Measurements from ENCODE around the gene RANGAP1.
"Not testable (repeated sequence)": the region's sequence is repeated elsewhere in the genome, so short reads cannot be mapped to it uniquely, and the experiment has no call there.

Gene RANGAP1

DNA sequence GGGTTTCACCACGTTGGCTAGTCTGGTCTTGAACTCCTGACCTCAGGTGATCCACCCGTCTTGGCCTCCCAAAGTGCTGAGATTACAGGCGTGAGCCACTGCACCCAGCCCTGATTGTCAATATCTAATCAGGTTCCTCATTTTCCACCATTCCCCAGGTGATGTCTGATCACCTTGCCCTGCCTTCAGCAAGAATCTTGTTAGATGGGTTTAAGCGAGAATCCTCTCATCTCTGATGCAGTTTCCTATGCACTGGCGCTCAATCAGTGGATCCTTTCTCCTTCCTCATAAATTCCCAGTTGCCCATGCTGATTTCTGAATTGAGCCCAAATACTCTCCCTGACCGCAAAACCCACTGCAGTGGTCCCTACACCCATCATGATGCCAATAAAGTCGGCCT, 14.7 kb upstream of the RANGAP1 start:
- Histone ChIP-seq H2AFZ (ENCODE audit: low read length, unreplicated experiment) (peak overlapping the region; percentile 33), H3K4me3 (ENCODE audit: low read depth, low read length) (peak overlapping the region; percentile 88), H3K36me3 (ENCODE audit: insufficient read depth, low read length) (no peaks in the 10 kb centered on the region), H3K79me2 (ENCODE audit: control insufficient read depth, insufficient read depth, low read length, unreplicated experiment) (peaks cover 46% of the 10 kb centered on the region), H3K27me3 (ENCODE audit: insufficient read depth, low read length) (no peaks in the 10 kb centered on the region), H3K27ac (ENCODE audit: low read depth, low read length) (no peak overlapping the region), H3K4me1 (ENCODE audit: control insufficient read depth, insufficient read depth, low read length, unreplicated experiment) (peaks cover 16% of the 10 kb centered on the region)

DNA sequence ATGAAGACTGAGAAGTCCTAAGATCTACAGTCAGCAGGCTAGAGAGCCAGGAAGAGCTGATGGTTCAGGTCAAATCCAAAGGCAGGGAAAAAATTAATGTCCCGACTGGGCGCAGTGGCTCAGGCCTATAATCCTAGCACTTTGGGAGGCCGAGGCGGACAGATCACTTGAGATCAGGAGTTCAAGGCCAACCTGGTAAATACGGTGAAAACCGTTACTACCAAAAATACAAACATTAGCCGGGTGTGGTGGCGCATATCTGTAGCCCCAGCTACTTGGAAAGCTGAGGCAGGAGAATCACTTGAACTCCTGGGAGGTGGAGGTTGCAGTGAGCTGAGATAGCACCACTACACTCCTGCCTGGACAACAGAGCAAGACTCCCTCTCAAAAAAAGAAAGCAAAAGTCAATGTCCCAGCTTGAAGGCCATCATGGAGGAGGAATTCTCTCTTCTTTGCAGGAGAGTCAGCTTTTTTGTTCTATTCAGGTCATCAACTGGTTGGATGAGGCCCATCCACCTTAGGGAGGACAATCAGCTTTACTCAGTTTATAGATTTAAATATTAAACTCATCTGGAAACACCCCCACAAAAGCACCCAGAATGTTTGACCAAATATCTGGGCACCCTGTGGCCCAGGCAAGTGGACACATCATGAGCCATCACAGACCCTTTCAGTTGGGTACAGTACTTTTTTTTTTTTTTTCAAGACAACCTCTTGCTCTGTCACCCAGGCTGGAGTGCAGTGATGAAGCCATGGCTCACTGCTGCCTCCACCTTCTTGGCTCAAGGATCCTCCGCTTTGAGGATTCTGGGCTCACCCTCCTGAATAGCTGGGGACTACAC, 11.1 kb upstream of the RANGAP1 start:
- H3K27ac ChIP-seq (ENCODE audit: low read depth, low read length): no peak overlapping the region
- no peak overlapping the region for H3K4me3 ChIP-seq (ENCODE audit: low read depth, low read length)
- H3K27me3 ChIP-seq (ENCODE audit: insufficient read depth, low read length): no peaks in the 10 kb centered on the region
- peaks cover 4% of the 10 kb centered on the region for H3K4me1 ChIP-seq (ENCODE audit: control insufficient read depth, insufficient read depth, low read length, unreplicated experiment)
- H2AFZ ChIP-seq (ENCODE audit: low read length, unreplicated experiment): no peak overlapping the region
- H3K36me3 ChIP-seq (ENCODE audit: insufficient read depth, low read length): no peaks in the 10 kb centered on the region
- peaks cover 14% of the 10 kb centered on the region for H3K79me2 ChIP-seq (ENCODE audit: control insufficient read depth, insufficient read depth, low read length, unreplicated experiment)

DNA sequence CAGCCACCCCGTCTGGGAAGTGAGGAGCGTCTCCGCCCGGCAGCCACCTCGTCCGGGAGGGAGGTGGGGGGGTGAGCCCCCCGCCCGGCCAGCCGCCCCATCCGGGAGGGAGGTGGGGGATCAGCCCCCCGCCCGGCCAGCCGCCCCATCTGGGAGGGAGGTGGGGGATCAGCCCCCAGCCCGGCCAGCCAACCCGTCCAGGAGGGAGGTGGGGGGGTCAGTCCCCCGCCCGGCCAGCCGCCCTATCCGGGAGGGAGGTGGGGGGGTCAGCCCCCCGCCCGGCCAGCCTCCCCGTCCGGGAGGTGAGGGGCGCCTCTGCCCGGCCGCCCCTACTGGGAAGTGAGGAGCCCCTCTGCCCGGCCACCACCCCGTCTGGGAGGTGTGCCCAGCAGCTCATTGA, 8.8 kb upstream of the RANGAP1 start:
- not testable (repeated sequence) for H2AFZ ChIP-seq (ENCODE audit: low read length, unreplicated experiment); H3K4me3 ChIP-seq (ENCODE audit: low read depth, low read length); H3K27ac ChIP-seq (ENCODE audit: low read depth, low read length); H3K79me2 ChIP-seq (ENCODE audit: control insufficient read depth, insufficient read depth, low read length, unreplicated experiment); H3K27me3 ChIP-seq (ENCODE audit: insufficient read depth, low read length); H3K36me3 ChIP-seq (ENCODE audit: insufficient read depth, low read length)
- peaks cover 10% of the 10 kb centered on the region for H3K4me1 ChIP-seq (ENCODE audit: control insufficient read depth, insufficient read depth, low read length, unreplicated experiment)

DNA sequence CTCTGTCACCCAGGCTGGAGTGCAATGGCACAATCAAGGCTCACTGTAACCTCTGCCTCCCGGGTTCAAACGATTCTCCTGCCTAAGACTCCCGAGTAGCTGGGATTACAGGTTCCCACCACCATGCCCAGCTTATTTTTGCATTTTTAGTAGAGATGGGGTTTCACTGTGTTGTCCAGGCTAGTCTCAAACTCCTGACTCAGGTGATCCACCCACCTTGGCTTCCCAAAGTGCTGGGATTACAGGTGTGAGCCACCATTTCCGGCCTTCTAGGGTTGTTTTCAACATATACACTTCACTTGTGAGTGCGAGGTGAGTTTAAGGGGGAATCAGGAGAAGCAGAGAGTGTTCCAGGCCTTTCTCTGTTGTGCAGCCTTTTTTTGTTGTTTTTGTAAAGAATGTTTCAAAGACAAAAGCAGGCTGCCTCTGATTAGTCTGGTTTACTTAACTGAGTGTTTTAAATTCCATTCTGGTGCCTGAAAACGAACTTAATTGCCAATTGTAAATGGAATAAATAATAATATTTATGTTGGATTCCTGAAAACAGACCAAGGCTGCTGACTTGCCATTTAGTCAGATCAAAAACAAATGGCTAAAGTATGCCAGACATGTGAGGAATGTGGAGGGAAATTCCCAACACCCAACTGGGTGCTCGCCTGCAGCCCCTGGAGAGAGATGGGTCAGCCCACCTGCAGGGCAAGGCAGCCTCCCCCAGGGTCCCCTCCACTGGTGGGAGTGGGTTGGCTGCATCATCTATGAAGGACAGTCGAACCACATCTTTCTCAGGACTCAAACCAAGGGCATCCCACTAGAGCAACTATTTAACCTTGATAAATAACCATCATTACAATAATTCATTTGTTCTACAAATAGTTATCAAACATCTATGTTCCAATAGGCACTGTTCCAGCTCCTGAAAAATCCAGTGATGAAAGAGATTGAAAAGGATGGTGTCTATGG, 4.6 kb upstream of the RANGAP1 start:
- H3K36me3 ChIP-seq (ENCODE audit: insufficient read depth, low read length): no peaks in the 10 kb centered on the region
- H2AFZ ChIP-seq (ENCODE audit: low read length, unreplicated experiment): no peak overlapping the region
- H3K4me1 ChIP-seq (ENCODE audit: control insufficient read depth, insufficient read depth, low read length, unreplicated experiment): peaks cover 32% of the 10 kb centered on the region
- peak overlapping the region; percentile 30; the same call in 1 of the 2 replicates for H3K4me3 ChIP-seq (ENCODE audit: low read depth, low read length)
- peak overlapping the region; percentile 81 for H3K27ac ChIP-seq (ENCODE audit: low read depth, low read length)
- no peaks in the 10 kb centered on the region for H3K79me2 ChIP-seq (ENCODE audit: control insufficient read depth, insufficient read depth, low read length, unreplicated experiment)
- no peaks in the 10 kb centered on the region for H3K27me3 ChIP-seq (ENCODE audit: insufficient read depth, low read length)

DNA sequence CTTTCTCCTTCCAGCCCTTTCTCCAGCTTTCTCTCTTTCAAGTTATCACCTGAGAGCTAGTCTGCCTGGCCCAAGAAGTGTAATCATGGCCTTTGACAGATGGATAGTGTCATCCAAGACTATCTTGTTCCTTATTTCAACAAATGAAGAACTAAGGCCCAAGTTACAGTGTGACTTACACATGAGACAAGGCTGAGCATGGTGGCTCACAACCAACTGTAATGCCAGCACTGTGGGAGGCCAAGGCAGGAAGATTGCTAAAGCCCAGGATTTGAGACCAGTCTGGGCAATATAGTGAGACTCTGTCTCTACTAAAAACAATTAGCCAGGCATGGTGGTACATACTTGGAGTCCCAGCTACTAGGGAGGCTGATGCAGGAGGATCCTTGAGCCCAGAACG, 3.7 kb upstream of the RANGAP1 start:
- no peaks in the 10 kb centered on the region for H3K36me3 ChIP-seq (ENCODE audit: insufficient read depth, low read length)
- peak overlapping the region; percentile 81 for H3K27ac ChIP-seq (ENCODE audit: low read depth, low read length)

DNA sequence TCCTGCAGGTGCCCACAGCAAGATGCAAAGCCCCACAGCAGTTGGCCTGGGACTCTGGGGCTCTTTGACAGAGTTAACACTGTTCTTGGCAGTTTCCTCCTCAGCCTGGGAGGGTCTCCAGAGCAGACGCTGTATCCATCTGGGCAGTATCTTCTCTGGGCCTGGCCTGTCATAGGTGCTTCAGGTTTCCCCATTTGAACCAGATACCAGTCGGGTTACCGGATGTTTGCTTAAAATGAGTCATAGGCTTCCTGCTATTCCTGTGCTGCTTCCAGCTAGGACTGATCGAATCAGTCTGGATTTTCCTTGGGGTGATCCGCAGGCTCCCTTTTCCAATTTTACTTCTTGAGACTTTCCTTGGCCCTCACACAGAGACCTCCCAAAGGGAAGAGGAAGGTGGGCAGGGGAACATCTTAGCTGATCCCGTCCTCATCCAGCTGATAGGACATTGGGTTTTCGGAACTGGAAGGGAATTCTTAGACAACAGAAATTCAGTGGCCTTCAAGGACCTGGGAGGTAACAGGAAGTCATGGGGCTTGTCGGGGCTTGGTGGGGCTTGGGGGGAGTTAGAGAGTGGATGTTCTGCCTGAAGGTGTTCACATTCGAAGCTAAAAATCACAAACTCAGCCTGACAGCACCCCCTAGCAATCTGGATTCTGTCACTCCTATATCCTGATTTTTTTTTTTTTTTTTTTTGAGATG, 2.4 kb upstream of the RANGAP1 start:
- H2AFZ ChIP-seq (ENCODE audit: low read length, unreplicated experiment): no peak overlapping the region
- H3K27ac ChIP-seq (ENCODE audit: low read depth, low read length): peak overlapping the region; percentile 90
- peaks cover 14% of the 10 kb centered on the region for H3K79me2 ChIP-seq (ENCODE audit: control insufficient read depth, insufficient read depth, low read length, unreplicated experiment)
- peaks cover 42% of the 10 kb centered on the region for H3K4me1 ChIP-seq (ENCODE audit: control insufficient read depth, insufficient read depth, low read length, unreplicated experiment)
- H3K4me3 ChIP-seq (ENCODE audit: low read depth, low read length): peak overlapping the region; percentile 47
- H3K36me3 ChIP-seq (ENCODE audit: insufficient read depth, low read length): no peaks in the 10 kb centered on the region
- no peaks in the 10 kb centered on the region for H3K27me3 ChIP-seq (ENCODE audit: insufficient read depth, low read length)

More for the DNA sequence above, 3.7 kb upstream of the RANGAP1 start:
- Histone ChIP-seq H2AFZ (ENCODE audit: low read length, unreplicated experiment) (no peak overlapping the region), H3K4me3 (ENCODE audit: low read depth, low read length) (no peak overlapping the region), H3K27me3 (ENCODE audit: insufficient read depth, low read length) (no peaks in the 10 kb centered on the region), H3K4me1 (ENCODE audit: control insufficient read depth, insufficient read depth, low read length, unreplicated experiment) (peaks cover 36% of the 10 kb centered on the region), H3K79me2 (ENCODE audit: control insufficient read depth, insufficient read depth, low read length, unreplicated experiment) (peaks cover 5% of the 10 kb centered on the region)

DNA sequence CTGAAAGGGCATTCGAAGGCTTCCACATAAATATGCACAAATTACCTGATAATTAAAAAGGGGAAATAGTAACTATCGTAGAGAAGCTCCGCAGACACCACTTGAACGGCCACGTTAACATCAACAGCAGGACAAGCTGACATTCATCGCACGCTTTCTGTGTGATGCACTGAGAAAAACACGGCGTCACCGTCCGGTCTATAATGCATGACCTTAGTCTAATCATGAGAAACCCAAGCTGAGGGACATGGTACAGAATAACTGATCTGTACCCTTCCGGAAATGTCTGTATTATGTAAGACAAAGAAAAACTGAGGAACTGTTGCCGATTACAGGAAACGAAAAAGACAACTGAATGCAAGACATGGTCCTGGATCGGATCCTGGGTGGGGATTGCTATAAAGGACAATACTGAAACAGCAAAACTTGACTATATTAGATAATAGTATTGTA, 678 bp upstream of the RANGAP1 start:
- Histone ChIP-seq H2AFZ (ENCODE audit: low read length, unreplicated experiment) (no peak overlapping the region), H3K27me3 (ENCODE audit: insufficient read depth, low read length) (no peaks in the 10 kb centered on the region), H3K79me2 (ENCODE audit: control insufficient read depth, insufficient read depth, low read length, unreplicated experiment) (peaks cover 29% of the 10 kb centered on the region), H3K36me3 (ENCODE audit: insufficient read depth, low read length) (peaks cover 7% of the 10 kb centered on the region; the same call in 1 of the 2 replicates), H3K27ac (ENCODE audit: low read depth, low read length) (peak overlapping the region; percentile 57), H3K4me1 (ENCODE audit: control insufficient read depth, insufficient read depth, low read length, unreplicated experiment) (peaks cover 42% of the 10 kb centered on the region), H3K4me3 (ENCODE audit: low read depth, low read length) (peak overlapping the region; percentile 84)

DNA sequence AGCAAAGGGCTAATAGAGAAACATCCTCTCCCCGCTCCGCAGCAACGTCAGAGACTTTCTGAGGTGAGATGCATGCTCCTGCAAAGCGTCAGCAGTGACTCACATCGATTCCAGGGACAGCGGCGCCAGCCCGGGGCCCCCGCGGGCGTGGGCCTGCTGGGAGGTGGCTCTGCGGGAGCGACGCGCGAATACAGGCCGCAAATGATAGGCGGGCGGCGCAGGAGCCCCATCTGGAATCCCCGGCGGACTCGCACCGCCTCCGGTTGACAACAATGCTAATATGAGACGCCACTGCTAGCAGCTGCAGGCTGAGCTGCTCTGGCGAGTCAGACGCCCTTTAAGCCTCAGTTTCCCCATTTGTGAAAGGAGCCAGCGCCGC, 557 bp downstream of the RANGAP1 start:
- peaks cover 7% of the 10 kb centered on the region; the same call in 1 of the 2 replicates for H3K36me3 ChIP-seq (ENCODE audit: insufficient read depth, low read length)
- H3K4me3 ChIP-seq (ENCODE audit: low read depth, low read length): peak overlapping the region; percentile 84
- peak overlapping the region; percentile 70 for H2AFZ ChIP-seq (ENCODE audit: low read length, unreplicated experiment)
- peaks cover 39% of the 10 kb centered on the region for H3K4me1 ChIP-seq (ENCODE audit: control insufficient read depth, insufficient read depth, low read length, unreplicated experiment)
- H3K79me2 ChIP-seq (ENCODE audit: control insufficient read depth, insufficient read depth, low read length, unreplicated experiment): peaks cover 39% of the 10 kb centered on the region
- peak overlapping the region; percentile 89 for H3K27ac ChIP-seq (ENCODE audit: low read depth, low read length)
- no peaks in the 10 kb centered on the region for H3K27me3 ChIP-seq (ENCODE audit: insufficient read depth, low read length)

DNA sequence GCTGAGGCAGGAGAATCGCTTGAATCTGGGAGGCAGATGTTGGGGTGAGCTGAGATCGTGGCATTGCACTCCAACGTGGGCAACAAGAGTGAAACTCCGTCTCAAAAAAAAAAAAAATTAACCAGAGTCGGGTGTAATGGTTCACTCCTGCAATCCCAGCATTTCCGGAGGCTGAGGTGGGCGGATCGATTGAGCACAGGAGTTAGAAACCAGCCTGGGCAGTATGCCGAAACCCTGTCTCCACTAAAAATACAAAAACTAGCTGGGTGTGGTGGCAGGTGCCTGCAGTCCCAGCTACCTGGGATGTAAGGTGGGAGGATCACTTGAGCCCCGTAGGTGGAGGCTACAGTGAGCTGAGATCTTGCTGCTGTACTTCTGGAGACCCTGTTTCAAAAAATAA, 1.5 kb downstream of the RANGAP1 start:
- no peaks in the 10 kb centered on the region for H3K27me3 ChIP-seq (ENCODE audit: insufficient read depth, low read length)
- peaks cover 46% of the 10 kb centered on the region for H3K79me2 ChIP-seq (ENCODE audit: control insufficient read depth, insufficient read depth, low read length, unreplicated experiment)
- H3K4me1 ChIP-seq (ENCODE audit: control insufficient read depth, insufficient read depth, low read length, unreplicated experiment): peaks cover 31% of the 10 kb centered on the region
- no peak overlapping the region for H2AFZ ChIP-seq (ENCODE audit: low read length, unreplicated experiment)
- peaks cover 7% of the 10 kb centered on the region; the same call in 1 of the 2 replicates for H3K36me3 ChIP-seq (ENCODE audit: insufficient read depth, low read length)
- peak overlapping the region; percentile 89; the same call in 1 of the 2 replicates for H3K27ac ChIP-seq (ENCODE audit: low read depth, low read length)
- H3K4me3 ChIP-seq (ENCODE audit: low read depth, low read length): peak overlapping the region; percentile 84

DNA sequence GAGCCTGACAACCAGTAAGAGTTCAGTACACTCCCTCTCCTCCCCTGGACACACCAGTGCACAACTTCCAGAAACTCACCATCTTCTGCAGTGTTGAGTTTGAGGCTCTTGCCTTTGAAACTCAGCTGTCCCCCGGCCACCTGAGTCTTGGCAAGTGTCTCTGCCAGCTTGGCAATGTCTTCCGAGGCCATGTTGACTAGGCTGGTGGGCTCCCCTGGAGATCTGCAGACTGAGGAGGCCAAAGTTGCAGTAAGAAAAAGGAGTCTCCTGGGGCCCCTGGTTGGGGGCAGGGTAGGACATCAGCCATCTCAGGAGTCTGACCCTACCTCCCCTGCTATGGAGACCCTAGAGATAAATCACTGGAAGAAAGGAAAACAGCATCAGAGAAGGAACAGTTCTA, 5.1 kb downstream of the RANGAP1 start:
- Histone ChIP-seq H3K79me2 (ENCODE audit: control insufficient read depth, insufficient read depth, low read length, unreplicated experiment) (peaks cover 54% of the 10 kb centered on the region), H2AFZ (ENCODE audit: low read length, unreplicated experiment) (no peak overlapping the region), H3K36me3 (ENCODE audit: insufficient read depth, low read length) (peaks cover 16% of the 10 kb centered on the region), H3K4me1 (ENCODE audit: control insufficient read depth, insufficient read depth, low read length, unreplicated experiment) (peaks cover 12% of the 10 kb centered on the region), H3K27me3 (ENCODE audit: insufficient read depth, low read length) (no peaks in the 10 kb centered on the region), H3K27ac (ENCODE audit: low read depth, low read length) (no peak overlapping the region), H3K4me3 (ENCODE audit: low read depth, low read length) (no peak overlapping the region)

Data from ACC112 (cell line).